Measurements from ENCODE around the gene GANAB. TPM values are rescaled to one million over a fixed set of nuclear protein-coding genes. Genes with fewer than 3 reads are reported as not detected.
A peak's percentile ranks its signal among the peaks of the same experiment; 100 is the strongest.
"Not testable (repeated sequence)": the region's sequence is repeated elsewhere in the genome, so short reads cannot be mapped to it uniquely, and the experiment has no call there.

The GANAB gene
- total RNA-seq, 6 experiments from 2014 or later = 131 to 237 (median 201) TPM

DNA sequence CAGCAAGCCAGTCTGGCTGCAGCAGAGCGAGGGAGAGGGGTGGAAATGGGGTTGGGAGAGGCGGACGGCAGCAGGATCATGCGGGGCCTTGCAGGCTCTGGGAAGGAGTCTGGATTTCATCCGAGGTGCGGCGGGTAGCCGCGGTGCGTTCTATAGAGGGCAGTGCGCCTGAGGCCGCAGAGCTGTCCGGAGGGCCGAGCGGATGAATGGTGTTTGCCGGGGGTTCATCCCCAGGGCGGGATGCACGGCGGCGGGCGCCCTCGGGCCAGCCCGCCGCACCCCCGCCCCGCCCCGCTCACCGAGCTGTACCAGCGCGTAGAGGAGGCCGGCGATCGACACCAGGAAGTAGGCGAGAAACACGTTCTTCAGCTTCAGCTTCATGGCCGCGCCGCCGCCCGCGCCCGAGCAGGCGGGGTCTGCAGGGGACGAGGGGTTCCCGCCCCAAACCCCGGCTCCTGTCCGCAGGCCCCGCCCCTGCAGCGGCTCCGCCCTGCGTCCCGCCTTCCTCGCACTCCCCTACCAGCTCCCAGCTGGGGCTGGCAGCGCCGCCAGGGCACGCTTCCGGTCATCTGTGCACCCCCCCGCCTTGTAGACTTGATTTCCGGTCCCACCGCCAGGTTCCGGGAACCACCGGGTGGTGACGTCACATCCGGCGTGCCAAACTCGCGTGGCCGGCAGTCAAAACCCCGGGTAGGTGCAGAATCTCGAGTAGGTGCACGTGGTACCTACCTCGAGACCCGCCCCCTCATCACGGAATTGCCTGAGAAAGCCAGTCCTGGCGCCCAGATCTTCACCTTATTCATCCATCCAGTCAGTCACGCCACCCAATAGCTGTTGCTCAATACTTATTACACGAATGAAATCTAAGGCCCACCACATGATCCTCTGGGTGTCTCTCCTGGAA lies 24.6 kb downstream of the GANAB start, which contains the start of gene B3GAT3:
TSS of gene B3GAT3 (minus strand) at position 420 of the 904 bp plus-strand sequence. CDS start at position 381, 39 bp downstream.
- DNase-seq (peak; percentile 99), ATAC-seq (peak; percentile 97 to 99 (median 98))
- H3K36me3 ChIP-seq = peaks cover 0 to 19% (median 9%) of the 10 kb centered on the region in 4 donors
- H3K27ac ChIP-seq = peak within 1 kb of the TSS; percentile 60 to 76 (median 61)
- TF ChIP-seq CTCF (IDR thresholded peaks at IDR 0.05) (peak in 1 of 4 donors; percentile 8), POLR2A (IDR thresholded peaks at IDR 0.05) (peak; percentile 91)
- H3K4me3 ChIP-seq = peak within 1 kb of the TSS; percentile 74 to 90 (median 76)
- peaks cover 0 to 8% (median 4%) of the 10 kb centered on the region in 4 donors for H3K4me1 ChIP-seq
- no peaks in the 10 kb centered on the region for H3K9me3 ChIP-seq
- intact Hi-C loops (cut with DNase I) = no loop called here
- H3K27me3 ChIP-seq = no peaks in the 10 kb centered on the region
- WGBS (ENCODE audit: insufficient coverage, low coverage, low lambda C conversion rate, missing lambda C conversion rate) = 1% methylated on average over 9 of the region's 77 CpGs

GRCh38 chr11:62621027-62621566 lies 25.3 kb downstream of the GANAB start:
- no peak for ATAC-seq
- 13% methylated on average over 8 of the region's 8 CpGs for WGBS (ENCODE audit: insufficient coverage, low coverage, low lambda C conversion rate, missing lambda C conversion rate)
- intact Hi-C loops (cut with DNase I) = no loop called here

DNA sequence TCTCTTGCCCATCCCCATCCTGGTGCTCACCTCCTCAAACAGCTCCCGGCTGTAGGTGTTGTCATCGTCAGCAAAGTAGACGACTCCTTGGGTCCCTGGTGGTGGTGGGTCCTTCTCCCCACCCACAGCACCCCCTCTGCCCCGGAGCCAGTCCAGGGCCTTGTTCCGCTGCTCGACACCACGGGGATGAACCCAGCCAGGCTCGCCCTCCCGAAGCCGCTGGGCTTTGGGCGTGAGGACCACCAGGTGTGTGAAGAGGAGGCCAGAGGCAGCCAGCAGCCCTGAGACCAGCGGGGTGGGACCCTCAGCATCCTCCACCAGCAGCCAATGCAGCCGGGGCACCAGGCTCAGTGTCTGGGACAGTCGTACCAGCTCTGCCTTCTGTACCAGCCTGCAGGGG lies 29.5 kb downstream of the GANAB start:
- not testable (repeated sequence) for H3K4me3 ChIP-seq, H3K9me3 ChIP-seq, H3K27me3 ChIP-seq, H3K36me3 ChIP-seq, ATAC-seq, DNase-seq, H3K27ac ChIP-seq
- intact Hi-C loops (cut with DNase I) = loop anchor here in 1 of 2 donors (10.0 kb wide), 1 partner anchor 58 kb away; the partner anchor contains the start of genes LBHD1, UBXN1 and UQCC3
- WGBS (ENCODE audit: insufficient coverage, low coverage, low lambda C conversion rate, missing lambda C conversion rate) = 100% methylated on average over 4 of the region's 14 CpGs
- H3K4me1 ChIP-seq = peaks cover 0 to 14% (median 4%) of the 10 kb centered on the region in 4 donors

More at GRCh38 chr11:62621027-62621566, 25.3 kb downstream of the GANAB start:
- Histone ChIP-seq H3K27ac (peak overlapping the region; percentile 54 to 76 (median 61)), H3K9me3 (no peaks in the 10 kb centered on the region), H3K36me3 (peaks cover 0 to 12% (median 3%) of the 10 kb centered on the region in 4 donors), H3K27me3 (no peaks in the 10 kb centered on the region), H3K4me3 (peak overlapping the region; percentile 74 to 90 (median 76)), H3K4me1 (peaks cover 0 to 8% (median 4%) of the 10 kb centered on the region in 4 donors)
- no peak for DNase-seq
- TF ChIP-seq CTCF (IDR thresholded peaks at IDR 0.05) (no peak), POLR2A (IDR thresholded peaks at IDR 0.05) (no peak)

DNA sequence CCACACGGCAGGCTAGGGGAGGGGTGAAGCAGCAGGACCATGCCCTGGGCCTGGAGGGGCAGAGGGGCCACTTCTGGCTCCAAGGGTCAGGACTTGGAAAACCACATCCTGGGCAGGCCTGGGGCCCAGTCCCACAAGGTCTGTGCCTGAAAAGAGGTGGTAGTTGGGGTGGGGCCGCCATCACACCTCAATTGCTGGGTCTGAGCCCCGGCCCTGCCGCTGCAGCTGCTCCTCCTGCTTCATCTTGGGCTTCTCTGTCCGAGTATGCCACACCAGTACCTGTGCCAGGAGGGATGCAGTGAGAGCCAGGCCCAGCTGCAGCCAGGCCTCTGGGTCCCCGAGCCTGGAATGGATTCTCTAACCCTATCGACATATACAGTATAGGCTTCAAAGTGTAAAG lies 30.9 kb downstream of the GANAB start:
- no peak overlapping the region for H3K27ac ChIP-seq
- no peaks in the 10 kb centered on the region for H3K9me3 ChIP-seq
- TF ChIP-seq POLR2A (IDR thresholded peaks at IDR 0.05) (no peak), CTCF (IDR thresholded peaks at IDR 0.05) (no peak)
- H3K4me3 ChIP-seq = no peak overlapping the region
- WGBS (ENCODE audit: insufficient coverage, low coverage, low lambda C conversion rate, missing lambda C conversion rate) = no CpG with 5 or more reads among the region's 7 CpGs
- DNase-seq (no peak), ATAC-seq (no peak)
- H3K27me3 ChIP-seq = no peaks in the 10 kb centered on the region
- H3K36me3 ChIP-seq = no peaks in the 10 kb centered on the region
- intact Hi-C loops (cut with DNase I) = loop anchor here in 1 of 2 donors (10.0 kb wide), 1 partner anchor 59 kb away; the partner anchor contains the start of genes LBHD1, UBXN1 and UQCC3
- peaks cover 0 to 18% (median 5%) of the 10 kb centered on the region in 4 donors for H3K4me1 ChIP-seq

Measured in right lobe of liver (tissue), 6 donors.